ENCODE results near the gene FBXL15.
"Not testable (repeated sequence)": the region's sequence is repeated elsewhere in the genome, so short reads cannot be mapped to it uniquely, and the experiment has no call there.

FBXL15 gene

GRCh38 chr10:102431452-102432124 lies 11.0 kb downstream of the FBXL15 start:
- no peak for DNase-seq

- DNase-seq: peak; percentile 97
These were observed 11.7 kb downstream of the FBXL15 start, which contains the start of gene CUEDC2 for GRCh38 chr10:102432162-102432950. CUEDC2 (minus strand) TSS chr10:102432574; CDS start chr10:102425188, 7,386 bp downstream.

- DNase-seq: no peak
These were observed 13.0 kb downstream of the FBXL15 start for GRCh38 chr10:102433619-102434046.

- DNase-seq: no peak
These were observed 13.9 kb downstream of the FBXL15 start for GRCh38 chr10:102434394-102435132.

- no peak for DNase-seq
These were observed 14.5 kb downstream of the FBXL15 start for GRCh38 chr10:102435133-102435497.

GRCh38 chr10:102435529-102436233 lies 15.0 kb downstream of the FBXL15 start:
- DNase-seq: peak; percentile 38

- no peak for DNase-seq
These were observed 15.7 kb downstream of the FBXL15 start for GRCh38 chr10:102436312-102436711.

- DNase-seq: no peak
These were observed 16.9 kb downstream of the FBXL15 start for GRCh38 chr10:102437515-102437914.

GRCh38 chr10:102438374-102438773 lies 17.7 kb downstream of the FBXL15 start:
- DNase-seq: no peak

- DNase-seq: no peak
These were observed 24.2 kb downstream of the FBXL15 start for GRCh38 chr10:102444851-102445250.

- peak; percentile 92 for DNase-seq
These were observed 28.9 kb downstream of the FBXL15 start for GRCh38 chr10:102449321-102450123.

- no peak for DNase-seq
These were observed 29.4 kb downstream of the FBXL15 start for GRCh38 chr10:102450124-102450373.

- DNase-seq: peak; percentile 93
These were observed 29.9 kb downstream of the FBXL15 start for GRCh38 chr10:102450374-102451104.

GRCh38 chr10:102451105-102451969 lies 30.7 kb downstream of the FBXL15 start, which contains the start of gene C10orf95:
C10orf95 (minus strand) TSS chr10:102451543; CDS start chr10:102451093, 450 bp downstream.
- no peak for DNase-seq

GRCh38 chr10:102452672-102453340 lies 32.2 kb downstream of the FBXL15 start:
- peak; percentile 39 for DNase-seq

- DNase-seq: no peak
These were observed 32.9 kb downstream of the FBXL15 start for GRCh38 chr10:102453502-102453901.

- DNase-seq: not testable (repeated sequence)
These were observed 34.2 kb downstream of the FBXL15 start for GRCh38 chr10:102454662-102455487.

- DNase-seq: no peak
These were observed 35.3 kb downstream of the FBXL15 start for GRCh38 chr10:102455893-102456471.

Data from CD4-positive, alpha-beta T cell treated with Interleukin-10 for 1 hour (primary cell).